GM19468 (cell line): ENCODE measurements around the gene NEIL3.

Experiments used
- ATAC-seq: cut with Tn5 transposase; IDR thresholded peaks from one replicate; pipeline ENCODE4 v1.9.1; 2021; ENCODE audit warnings: mild to moderate bottlenecking, moderate library complexity, moderate number of reproducible peaks; ENCODE audit not compliant: unreplicated experiment; ENCODE audit errors: extremely low read depth

NEIL3 gene

DNA sequence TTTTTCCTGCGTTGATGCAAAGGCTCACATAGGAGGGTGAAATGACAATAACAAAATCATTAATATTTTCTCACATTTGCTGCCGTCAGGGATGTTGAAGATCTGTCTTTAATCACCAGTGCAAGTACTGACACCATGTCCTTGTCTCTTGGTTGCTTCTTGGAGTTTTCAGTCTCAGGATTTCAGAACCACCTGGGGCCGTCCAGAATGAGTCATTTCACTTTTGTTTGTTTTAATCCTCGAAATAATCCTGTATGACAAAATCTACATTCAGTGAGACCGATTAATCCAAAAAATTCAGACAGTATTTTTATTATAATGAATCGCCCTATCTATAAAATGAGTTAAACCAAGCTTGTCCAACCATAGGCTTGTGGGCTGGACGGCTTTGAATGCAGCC lies 47.2 kb downstream of the NEIL3 start:
- no peak for ATAC-seq

DNA sequence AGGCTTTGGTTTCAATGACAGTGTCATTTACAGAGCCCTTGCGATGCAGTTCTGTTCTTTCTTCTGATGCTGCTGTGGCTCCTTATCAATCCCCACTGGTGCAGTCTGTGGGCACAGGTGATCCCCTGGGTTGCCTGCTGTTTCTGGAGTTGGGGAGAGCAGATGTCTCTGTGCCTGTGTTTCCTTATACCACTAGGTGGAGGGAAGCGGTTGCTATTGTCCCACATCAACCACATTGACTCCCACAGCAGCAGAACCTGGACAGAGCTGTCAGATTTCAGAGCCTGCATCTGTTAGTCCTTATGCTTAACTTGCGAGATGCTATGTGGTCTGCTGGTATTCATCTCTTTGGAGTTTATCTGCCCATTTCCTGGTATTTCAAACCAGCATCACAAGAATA lies 57.7 kb downstream of the NEIL3 start:
- ATAC-seq: no peak

GRCh38 chr4:177369372-177369771 lies 59.7 kb downstream of the NEIL3 start:
- no peak for ATAC-seq

DNA sequence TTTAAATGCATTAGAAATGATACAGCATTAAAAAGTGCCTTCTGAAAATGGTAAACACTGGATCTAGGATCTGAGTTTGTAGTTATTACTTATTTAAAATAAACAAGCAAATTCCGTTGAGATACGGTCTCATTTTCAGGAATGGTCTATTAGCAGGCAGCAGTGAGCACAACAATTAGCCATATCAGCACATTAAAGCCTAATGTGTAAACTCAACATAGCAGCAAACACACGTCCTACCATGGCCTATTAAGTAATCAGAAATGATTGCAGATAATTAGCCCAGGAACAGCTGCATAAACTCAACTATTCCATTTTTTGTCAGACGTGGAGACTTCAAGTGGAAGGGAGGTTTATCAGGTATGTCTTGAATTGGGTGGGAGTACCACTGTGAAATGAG lies 61.8 kb downstream of the NEIL3 start:
- no peak for ATAC-seq

GRCh38 chr4:177374966-177375365 lies 65.3 kb downstream of the NEIL3 start:
- no peak for ATAC-seq

DNA sequence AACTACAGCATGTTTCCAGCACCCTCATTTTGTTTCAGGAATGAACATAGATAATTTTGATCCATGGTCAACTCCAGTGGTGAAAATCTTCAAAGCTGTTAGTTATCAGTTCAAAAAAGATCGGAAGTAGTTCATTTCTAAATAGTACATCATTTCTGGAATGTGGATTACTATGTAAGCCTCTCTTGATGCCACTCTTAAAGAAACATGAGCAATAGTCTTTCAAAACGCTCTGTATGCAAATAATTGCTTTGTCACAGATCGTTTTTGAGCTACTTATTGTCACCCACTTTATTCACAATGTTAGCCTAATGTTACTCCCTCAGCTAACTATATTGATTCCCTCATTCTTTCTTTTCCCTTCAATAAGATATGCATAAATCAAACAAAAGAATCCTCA lies 65.7 kb downstream of the NEIL3 start:
- no peak for ATAC-seq

- no peak for ATAC-seq
These were observed 66.3 kb downstream of the NEIL3 start for GRCh38 chr4:177376024-177376423.

DNA sequence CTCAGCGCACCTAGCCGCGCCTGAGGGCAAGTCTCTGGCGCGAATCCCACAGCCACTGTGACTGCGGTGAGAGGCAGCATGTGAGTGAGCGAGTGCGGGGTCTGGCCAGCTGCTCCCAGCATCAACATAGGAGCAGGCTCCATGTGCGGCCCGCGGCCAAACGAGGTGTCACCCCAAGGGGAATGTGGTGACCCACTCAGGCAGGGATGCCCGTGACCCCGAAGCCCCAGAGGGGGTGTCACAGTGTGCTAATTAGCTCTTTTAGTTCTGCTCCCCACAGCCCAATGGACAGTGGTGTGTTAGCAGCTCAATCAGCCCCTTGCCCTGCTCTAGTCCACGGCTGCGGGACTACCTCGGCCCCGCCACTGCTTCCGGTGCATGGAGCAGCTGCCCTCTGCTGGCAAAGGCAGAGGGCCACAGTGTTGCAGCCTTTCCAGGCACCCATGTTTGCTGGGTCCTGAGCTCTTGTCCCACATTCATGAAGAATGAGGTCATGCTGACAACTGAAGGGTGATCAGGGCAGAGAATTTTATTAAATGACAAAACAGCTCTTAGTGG lies 71.1 kb downstream of the NEIL3 start:
- ATAC-seq: no peak

DNA sequence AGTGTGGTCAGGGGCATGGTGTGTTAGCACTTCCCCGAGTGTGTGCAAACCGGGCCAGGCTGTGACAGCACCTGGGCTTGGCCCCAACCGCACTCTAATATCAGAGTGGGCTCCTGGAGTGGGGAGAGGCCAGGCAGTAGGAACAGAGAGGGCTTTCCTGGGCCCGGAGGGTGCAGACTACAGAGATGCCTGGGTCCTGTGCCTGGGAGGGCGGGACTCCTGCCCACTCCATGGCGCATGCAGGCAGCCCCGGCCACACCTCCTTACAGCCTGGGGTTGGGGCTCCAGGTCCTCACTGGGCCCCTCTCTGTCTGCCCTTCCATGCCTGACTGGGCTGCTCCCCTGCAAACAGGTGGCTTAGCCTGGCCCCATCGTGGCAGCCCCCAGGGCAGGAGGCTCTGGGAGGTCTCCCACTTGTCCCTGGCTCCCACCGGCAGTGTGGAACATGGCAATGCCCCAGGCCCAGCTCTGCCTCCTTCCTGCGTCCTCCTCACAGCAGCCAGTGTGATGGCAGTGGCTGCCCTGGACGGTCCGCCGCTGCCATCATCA lies 72.2 kb downstream of the NEIL3 start:
- no peak for ATAC-seq

- ATAC-seq: no peak
These were observed 75.3 kb downstream of the NEIL3 start for GRCh38 chr4:177384856-177385397.

GRCh38 chr4:177385576-177386277 lies 76.1 kb downstream of the NEIL3 start:
- ATAC-seq: no peak

DNA sequence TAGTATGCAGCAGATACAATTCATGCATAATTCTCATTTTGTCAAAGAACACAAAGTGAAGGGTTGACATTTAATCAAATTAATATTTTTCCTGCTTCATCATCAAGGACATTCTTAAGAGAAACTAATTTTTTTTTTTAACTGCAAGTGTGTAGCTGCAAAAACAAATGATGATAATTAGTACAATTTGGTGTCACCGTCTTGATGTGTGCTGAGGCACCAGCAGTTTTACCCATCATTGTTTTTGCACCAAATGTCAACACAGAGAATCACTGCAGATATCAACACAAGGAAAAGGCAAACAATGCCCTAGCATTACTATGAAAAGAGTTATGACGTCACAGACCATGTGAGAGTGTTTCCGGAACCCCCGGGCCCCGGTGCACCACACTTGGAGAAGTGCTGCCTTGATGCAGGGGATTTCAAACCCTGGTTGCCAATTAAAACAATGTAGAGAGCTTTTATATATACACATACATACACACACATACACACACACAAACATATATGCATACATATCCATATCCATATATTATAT lies 76.7 kb downstream of the NEIL3 start:
- no peak for ATAC-seq

- ATAC-seq: no peak
These were observed 81.6 kb downstream of the NEIL3 start for GRCh38 chr4:177391287-177391686.

DNA sequence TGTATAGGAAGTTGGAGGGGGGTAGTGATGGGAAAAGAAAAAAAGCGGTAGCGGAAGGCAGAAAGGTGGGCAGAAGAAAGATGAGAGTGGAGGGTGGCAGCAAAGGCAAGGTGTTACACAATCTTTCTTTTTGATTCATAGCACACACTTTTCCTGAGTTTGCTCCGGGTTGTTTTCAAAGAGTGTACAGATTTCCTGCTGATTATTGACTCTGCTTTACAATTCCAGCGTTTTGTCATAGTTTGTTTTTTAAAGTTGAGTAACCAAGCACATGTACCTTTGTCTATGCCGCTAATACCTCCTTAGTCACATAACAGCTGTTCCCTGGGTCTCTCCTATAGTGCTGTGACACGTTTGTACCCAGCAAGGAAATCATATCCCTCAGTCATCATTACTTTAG lies 82.3 kb downstream of the NEIL3 start:
- ATAC-seq: no peak

- no peak for ATAC-seq
These were observed 83.6 kb downstream of the NEIL3 start for GRCh38 chr4:177393236-177393635.

GRCh38 chr4:177396352-177396751 lies 86.7 kb downstream of the NEIL3 start:
- no peak for ATAC-seq

GRCh38 chr4:177400030-177400429 lies 90.4 kb downstream of the NEIL3 start:
- ATAC-seq: no peak

DNA sequence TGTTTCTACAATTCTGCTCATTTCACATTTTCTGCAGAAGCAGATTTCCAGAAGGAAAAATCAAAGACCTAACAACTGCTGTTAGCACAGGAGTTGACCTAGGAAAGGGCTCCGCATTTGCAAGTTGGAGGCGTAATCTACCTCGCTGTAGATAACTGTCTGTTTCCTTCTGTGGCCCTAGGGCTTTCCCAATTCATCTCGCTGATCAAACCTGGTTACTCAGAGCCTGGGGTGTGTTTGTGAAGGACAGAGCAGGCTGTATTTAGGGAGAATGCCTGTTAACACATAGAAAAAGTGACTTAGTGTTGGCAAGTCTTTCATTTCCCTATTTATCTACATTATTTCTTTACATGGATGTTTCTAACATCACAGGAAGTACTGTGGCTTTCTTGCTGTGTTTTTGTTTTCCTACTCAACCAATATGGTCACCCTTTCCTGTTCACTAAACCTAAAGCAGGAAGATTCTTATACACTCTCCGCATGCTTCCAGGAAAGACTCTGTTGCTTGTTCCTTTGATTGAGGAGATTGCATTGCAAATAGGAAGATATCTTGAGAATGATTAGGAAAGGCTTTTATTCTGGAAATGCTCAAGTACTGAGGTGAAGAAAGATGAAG lies 92.1 kb downstream of the NEIL3 start:
- ATAC-seq: no peak

DNA sequence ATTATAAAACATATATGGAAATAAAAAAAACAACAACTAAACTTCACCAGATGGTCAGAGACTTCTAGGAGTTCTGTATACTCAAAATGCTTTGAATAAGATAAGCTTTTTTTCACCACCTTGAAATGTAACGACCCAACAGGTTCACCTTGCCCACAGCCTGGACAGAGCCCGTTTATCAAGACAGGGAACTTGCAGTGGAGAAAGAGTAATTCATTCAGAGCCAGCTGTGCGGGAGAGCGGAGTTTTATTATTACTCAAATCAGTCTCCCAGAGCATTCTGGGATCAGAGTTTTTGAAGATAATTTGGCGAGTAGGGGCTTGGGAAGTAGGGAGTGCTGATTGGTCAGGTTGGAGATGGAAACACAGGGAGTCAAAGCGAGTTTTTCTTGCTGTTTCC lies 94.1 kb downstream of the NEIL3 start:
- ATAC-seq: no peak

DNA sequence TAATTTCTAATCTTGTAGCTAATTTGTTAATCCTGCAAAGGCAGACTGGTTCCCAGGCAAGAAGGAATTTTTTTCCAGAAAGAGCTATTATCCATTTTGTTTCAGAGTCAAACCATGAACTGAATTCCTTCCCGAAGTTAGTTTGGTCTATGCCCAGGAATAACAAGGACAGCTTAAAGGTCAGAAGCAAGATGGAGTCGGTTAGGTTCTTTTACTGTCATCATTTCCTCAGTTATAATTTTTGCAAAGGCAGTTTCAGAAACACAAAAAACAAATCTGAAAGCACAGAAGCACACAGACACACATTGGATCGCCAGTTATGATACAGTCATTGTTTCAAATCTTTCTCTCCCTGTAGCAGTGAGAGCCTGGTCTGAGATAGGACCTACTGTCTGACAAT lies 94.7 kb downstream of the NEIL3 start:
- ATAC-seq: no peak

DNA sequence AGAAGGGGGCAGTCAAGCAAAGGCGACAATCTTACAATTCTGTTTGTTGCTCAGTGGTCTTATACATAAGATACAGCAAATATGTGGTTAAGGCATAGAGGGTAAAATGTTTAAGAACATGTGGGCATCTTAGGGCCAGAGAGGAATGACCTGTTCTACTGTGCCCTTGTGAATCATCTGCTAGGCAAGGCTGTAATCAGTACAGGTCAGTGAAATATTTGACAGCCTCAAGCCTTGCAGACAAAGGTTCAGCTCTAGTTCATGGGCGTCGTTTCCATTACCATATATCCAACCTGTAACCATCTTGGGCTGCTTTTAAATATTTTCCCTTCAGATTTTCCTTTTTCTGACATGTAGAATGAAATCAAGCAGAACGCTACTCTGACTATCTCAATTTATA lies 95.3 kb downstream of the NEIL3 start:
- no peak for ATAC-seq
